ENCODE data around the gene YJEFN3. TPM values are rescaled to one million over a fixed set of nuclear protein-coding genes. Genes with fewer than 3 reads are reported as not detected.
A peak's percentile ranks its signal among the peaks of the same experiment; 100 is the strongest.

The YJEFN3 gene
- total RNA-seq, 3 donors from 2014 or later, result 10.6 to 13.7 (median 13.4) TPM

GRCh38 chr19:19505669-19506326 lies 22.9 kb upstream of the YJEFN3 start:
- ATAC-seq (no peak), DNase-seq (no peak)
- Mint-ChIP-seq H3K4me1 (ENCODE audit: low read depth) (no peaks in the 10 kb centered on the region), H3K9me3 (no peaks in the 10 kb centered on the region), H3K36me3 (ENCODE audit: insufficient read depth) (peaks cover 35% of the 10 kb centered on the region), H3K27me3 (ENCODE audit: low read depth) (no peaks in the 10 kb centered on the region), H3K4me3 (no peak overlapping the region)

GRCh38 chr19:19506592-19506991 lies 22.1 kb upstream of the YJEFN3 start:
- no peak overlapping the region for H3K4me3 Mint-ChIP-seq
- no peaks in the 10 kb centered on the region for H3K4me1 Mint-ChIP-seq (ENCODE audit: low read depth)
- no peaks in the 10 kb centered on the region for H3K9me3 Mint-ChIP-seq
- H3K27me3 Mint-ChIP-seq (ENCODE audit: low read depth), result no peaks in the 10 kb centered on the region
- H3K36me3 Mint-ChIP-seq (ENCODE audit: insufficient read depth), result peaks cover 31% of the 10 kb centered on the region
- no peak for ATAC-seq
- no peak for DNase-seq

- no peaks in the 10 kb centered on the region for H3K9me3 Mint-ChIP-seq
- H3K4me1 Mint-ChIP-seq (ENCODE audit: low read depth), result no peaks in the 10 kb centered on the region
- DNase-seq (no peak), ATAC-seq (no peak)
- H3K27me3 Mint-ChIP-seq (ENCODE audit: low read depth), result no peaks in the 10 kb centered on the region
- peaks cover 25% of the 10 kb centered on the region for H3K36me3 Mint-ChIP-seq (ENCODE audit: insufficient read depth)
- H3K4me3 Mint-ChIP-seq, result no peak overlapping the region
Observed at GRCh38 chr19:19507354-19507753, 21.4 kb upstream of the YJEFN3 start.

GRCh38 chr19:19508217-19508616 lies 20.5 kb upstream of the YJEFN3 start:
- ATAC-seq (peak; percentile 9 to 16), DNase-seq (no peak)
- Mint-ChIP-seq H3K4me1 (ENCODE audit: low read depth) (no peaks in the 10 kb centered on the region), H3K4me3 (no peak overlapping the region), H3K36me3 (ENCODE audit: insufficient read depth) (peaks cover 18% of the 10 kb centered on the region), H3K27me3 (ENCODE audit: low read depth) (no peaks in the 10 kb centered on the region), H3K9me3 (no peaks in the 10 kb centered on the region)

- peaks cover 8% of the 10 kb centered on the region for H3K36me3 Mint-ChIP-seq (ENCODE audit: insufficient read depth)
- no peak for ATAC-seq
Observed at GRCh38 chr19:19510432-19510831, 18.3 kb upstream of the YJEFN3 start.

GRCh38 chr19:19513682-19514081 lies 15.0 kb upstream of the YJEFN3 start:
- DNase-seq (no peak), ATAC-seq (no peak)
- Mint-ChIP-seq H3K27me3 (ENCODE audit: low read depth) (no peaks in the 10 kb centered on the region), H3K9me3 (no peaks in the 10 kb centered on the region), H3K4me3 (no peak overlapping the region), H3K4me1 (ENCODE audit: low read depth) (peaks cover 12% of the 10 kb centered on the region), H3K36me3 (ENCODE audit: insufficient read depth) (no peaks in the 10 kb centered on the region)

More at GRCh38 chr19:19510432-19510831, 18.3 kb upstream of the YJEFN3 start:
- Mint-ChIP-seq H3K27me3 (ENCODE audit: low read depth) (no peaks in the 10 kb centered on the region), H3K4me1 (ENCODE audit: low read depth) (no peaks in the 10 kb centered on the region), H3K9me3 (no peaks in the 10 kb centered on the region), H3K4me3 (no peak overlapping the region)
- no peak for DNase-seq

- H3K27me3 Mint-ChIP-seq (ENCODE audit: low read depth), result no peaks in the 10 kb centered on the region
- H3K4me1 Mint-ChIP-seq (ENCODE audit: low read depth), result peaks cover 14% of the 10 kb centered on the region
- ATAC-seq (no peak), DNase-seq (no peak)
- peaks cover 2% of the 10 kb centered on the region for H3K36me3 Mint-ChIP-seq (ENCODE audit: insufficient read depth)
- H3K9me3 Mint-ChIP-seq, result no peaks in the 10 kb centered on the region
- H3K4me3 Mint-ChIP-seq, result peak overlapping the region; percentile 31
Observed at GRCh38 chr19:19514215-19514657, 14.5 kb upstream of the YJEFN3 start.

- no peak for DNase-seq
- Mint-ChIP-seq H3K4me3 (peak within 1 kb of the TSS; percentile 92), H3K4me1 (ENCODE audit: low read depth) (peaks cover 20% of the 10 kb centered on the region), H3K36me3 (ENCODE audit: insufficient read depth) (peaks cover 6% of the 10 kb centered on the region), H3K9me3 (no peaks in the 10 kb centered on the region), H3K27me3 (ENCODE audit: low read depth) (no peaks in the 10 kb centered on the region)
- no peak for ATAC-seq
Observed at GRCh38 chr19:19514881-19515641, 13.7 kb upstream of the YJEFN3 start, which contains the start of gene TSSK6. TSSK6 (minus strand) TSS chr19:19515548; CDS start chr19:19515427, 121 bp downstream.

- H3K36me3 Mint-ChIP-seq (ENCODE audit: insufficient read depth), result peaks cover 11% of the 10 kb centered on the region
- no peaks in the 10 kb centered on the region for H3K9me3 Mint-ChIP-seq
- DNase-seq (peak; percentile 92), ATAC-seq (peak; percentile 92 to 93)
- peaks cover 27% of the 10 kb centered on the region for H3K4me1 Mint-ChIP-seq (ENCODE audit: low read depth)
- H3K27me3 Mint-ChIP-seq (ENCODE audit: low read depth), result no peaks in the 10 kb centered on the region
- H3K4me3 Mint-ChIP-seq, result peak within 1 kb of the TSS; percentile 92
Observed at GRCh38 chr19:19515642-19516519, 12.8 kb upstream of the YJEFN3 start, which contains the start of gene NDUFA13. NDUFA13 (plus strand) TSS chr19:19516225; CDS start chr19:19516239, 14 bp downstream.

- H3K9me3 Mint-ChIP-seq, result no peaks in the 10 kb centered on the region
- ATAC-seq (no peak), DNase-seq (no peak)
- H3K4me1 Mint-ChIP-seq (ENCODE audit: low read depth), result peaks cover 29% of the 10 kb centered on the region
- H3K4me3 Mint-ChIP-seq, result peak overlapping the region; percentile 92
- H3K36me3 Mint-ChIP-seq (ENCODE audit: insufficient read depth), result peaks cover 13% of the 10 kb centered on the region
- no peaks in the 10 kb centered on the region for H3K27me3 Mint-ChIP-seq (ENCODE audit: low read depth)
Observed at GRCh38 chr19:19517235-19517619, 11.5 kb upstream of the YJEFN3 start.

- no peaks in the 10 kb centered on the region for H3K9me3 Mint-ChIP-seq
- no peaks in the 10 kb centered on the region for H3K27me3 Mint-ChIP-seq (ENCODE audit: low read depth)
- peaks cover 35% of the 10 kb centered on the region for H3K4me1 Mint-ChIP-seq (ENCODE audit: low read depth)
- peaks cover 17% of the 10 kb centered on the region for H3K36me3 Mint-ChIP-seq (ENCODE audit: insufficient read depth)
- no peak overlapping the region for H3K4me3 Mint-ChIP-seq
- no peak for ATAC-seq
- DNase-seq, result no peak
Observed at GRCh38 chr19:19520989-19521388, 7.7 kb upstream of the YJEFN3 start.

- H3K36me3 Mint-ChIP-seq (ENCODE audit: insufficient read depth), result peaks cover 17% of the 10 kb centered on the region
- no peaks in the 10 kb centered on the region for H3K9me3 Mint-ChIP-seq
- peaks cover 23% of the 10 kb centered on the region for H3K4me1 Mint-ChIP-seq (ENCODE audit: low read depth)
- H3K27me3 Mint-ChIP-seq (ENCODE audit: low read depth), result no peaks in the 10 kb centered on the region
- ATAC-seq, result no peak
- no peak overlapping the region for H3K4me3 Mint-ChIP-seq
- no peak for DNase-seq
Observed at GRCh38 chr19:19523177-19523576, 5.5 kb upstream of the YJEFN3 start.

GRCh38 chr19:19524053-19524452 lies 4.7 kb upstream of the YJEFN3 start:
- H3K4me3 Mint-ChIP-seq, result no peak overlapping the region
- no peak for DNase-seq
- H3K9me3 Mint-ChIP-seq, result no peaks in the 10 kb centered on the region
- no peak for ATAC-seq
- peaks cover 17% of the 10 kb centered on the region for H3K36me3 Mint-ChIP-seq (ENCODE audit: insufficient read depth)
- H3K27me3 Mint-ChIP-seq (ENCODE audit: low read depth), result no peaks in the 10 kb centered on the region
- peaks cover 23% of the 10 kb centered on the region for H3K4me1 Mint-ChIP-seq (ENCODE audit: low read depth)
